HEK293 (cell line): ENCODE measurements around the gene MYH11.

Experiments used
- CTCF ChIA-PET: fragments of 350-600 bp; formaldehyde crosslinking; extraction: SDS; loops from one replicate; lab custom pipeline; 2021; ENCODE audit warnings: antibody characterized with exemption; lab: Yijun Ruan, JAX
- POLR2A ChIA-PET: fragments of 300-600 bp; formaldehyde crosslinking; extraction: SDS; loops from one replicate; lab custom pipeline; 2020; ENCODE audit warnings: antibody characterized with exemption, inconsistent platforms; lab: Yijun Ruan, JAX
- H3K27ac ChIP-seq: fragments of 200-500 bp; sonication (Bioruptor generic); 2 replicates; pipeline ENCODE4 v1.5.1; 2014; ENCODE audit warnings: low read depth, low read length, control low read depth, inconsistent platforms; ENCODE audit errors: extremely low read depth
- H3K36me3 ChIP-seq, 2 experiments: fragments of 200-500 bp in 1 of 2; sonication (Bioruptor generic) in 1 of 2; 1 replicate in 1 of 2; 2 replicates in 1 of 2; pipeline ENCODE4 v1.5.1; 2014 to 2017; ENCODE audit warnings: inconsistent platforms in 2 of 2, low read length in 2 of 2; ENCODE audit not compliant: control insufficient read depth in 2 of 2, insufficient read depth in 1 of 2
- H3K4me1 ChIP-seq: fragments of 200-500 bp; sonication (Bioruptor generic); 2 replicates; pipeline ENCODE4 v1.5.1; 2014; ENCODE audit warnings: mild to moderate bottlenecking, low read length, inconsistent platforms; ENCODE audit not compliant: control insufficient read depth, insufficient read depth
- H3K4me3 ChIP-seq: 2 replicates; pipeline ENCODE4 v1.5.1; 2011; ENCODE audit warnings: low read depth, mild to moderate bottlenecking, control low read depth, low read length, moderate library complexity
- H3K9me3 ChIP-seq: fragments of 200-500 bp; sonication (Bioruptor generic); 2 replicates; pipeline ENCODE4 v1.5.1; 2014; ENCODE audit warnings: low read depth, low read length, inconsistent platforms; ENCODE audit not compliant: control insufficient read depth, insufficient read depth
- KLF10 ChIP-seq: fragments of 450-650 bp; IDR thresholded peaks from 2 replicates; pipeline ENCODE4 v1.5.1; 2018; ENCODE audit warnings: missing biosample characterization, mild to moderate bottlenecking, missing genetic modification characterization
- MZF1 ChIP-seq: fragments of 450-650 bp; formaldehyde crosslinking; IDR thresholded peaks from 2 replicates; pipeline ENCODE4 v1.5.1; 2017; ENCODE audit warnings: missing biosample characterization, missing genetic modification characterization, borderline replicate concordance
- REST ChIP-seq: fragments of 450-650 bp; formaldehyde crosslinking; IDR thresholded peaks from 2 replicates; pipeline ENCODE4 v1.5.1; 2016; ENCODE audit warnings: missing biosample characterization, missing genetic modification characterization
- ZFP41 ChIP-seq: fragments of 450-650 bp; formaldehyde crosslinking; IDR thresholded peaks from 2 replicates; pipeline ENCODE4 v1.5.1; 2016; ENCODE audit warnings: missing biosample characterization, missing genetic modification characterization, borderline replicate concordance
- ZNF133 ChIP-seq: fragments of 450-650 bp; formaldehyde crosslinking; IDR thresholded peaks from 2 replicates; pipeline ENCODE4 v1.5.1; 2016; ENCODE audit warnings: missing biosample characterization, missing genetic modification characterization
- ZNF311 ChIP-seq: fragments of 450-650 bp; formaldehyde crosslinking; IDR thresholded peaks from 2 replicates; pipeline ENCODE4 v1.5.1; 2017; ENCODE audit warnings: missing biosample characterization, missing genetic modification characterization, borderline replicate concordance
- ZNF423 ChIP-seq: fragments of 450-650 bp; formaldehyde crosslinking; IDR thresholded peaks from 2 replicates; pipeline ENCODE4 v1.5.1; 2016; ENCODE audit warnings: missing biosample characterization, missing genetic modification characterization
- ZNF473 ChIP-seq: fragments of 450-650 bp; formaldehyde crosslinking; IDR thresholded peaks from 2 replicates; pipeline ENCODE4 v1.5.1; 2017; ENCODE audit warnings: missing biosample characterization, missing genetic modification characterization
- ZNF529 ChIP-seq: fragments of 450-650 bp; formaldehyde crosslinking; IDR thresholded peaks from 2 replicates; pipeline ENCODE4 v1.5.1; 2017; ENCODE audit warnings: missing genetic modification characterization, missing biosample characterization; ENCODE audit not compliant: insufficient replicate concordance
- ZNF629 ChIP-seq: fragments of 450-650 bp; formaldehyde crosslinking; IDR thresholded peaks from 2 replicates; pipeline ENCODE4 v1.5.1; 2017; ENCODE audit warnings: missing biosample characterization, missing genetic modification characterization
- ZNF768 ChIP-seq: fragments of 450-650 bp; formaldehyde crosslinking; IDR thresholded peaks from 2 replicates; pipeline ENCODE4 v1.5.1; 2018; ENCODE audit warnings: missing biosample characterization, mild to moderate bottlenecking, missing genetic modification characterization
- ZNF843 ChIP-seq: fragments of 450-650 bp; formaldehyde crosslinking; IDR thresholded peaks from 2 replicates; pipeline ENCODE4 v1.5.1; 2016; ENCODE audit warnings: missing biosample characterization, missing genetic modification characterization
- TF ChIP-seq, protein P1 (sequence below): fragments of 450-650 bp; formaldehyde crosslinking; IDR thresholded peaks from 2 replicates; pipeline ENCODE4 v1.5.1; 2016; ENCODE audit warnings: missing biosample characterization, missing genetic modification characterization, low read depth
- TF ChIP-seq, protein P2 (sequence below): fragments of 450-650 bp; formaldehyde crosslinking; IDR thresholded peaks from 2 replicates; pipeline ENCODE4 v1.5.1; 2016; ENCODE audit warnings: missing biosample characterization, missing genetic modification characterization

The MYH11 gene

DNA sequence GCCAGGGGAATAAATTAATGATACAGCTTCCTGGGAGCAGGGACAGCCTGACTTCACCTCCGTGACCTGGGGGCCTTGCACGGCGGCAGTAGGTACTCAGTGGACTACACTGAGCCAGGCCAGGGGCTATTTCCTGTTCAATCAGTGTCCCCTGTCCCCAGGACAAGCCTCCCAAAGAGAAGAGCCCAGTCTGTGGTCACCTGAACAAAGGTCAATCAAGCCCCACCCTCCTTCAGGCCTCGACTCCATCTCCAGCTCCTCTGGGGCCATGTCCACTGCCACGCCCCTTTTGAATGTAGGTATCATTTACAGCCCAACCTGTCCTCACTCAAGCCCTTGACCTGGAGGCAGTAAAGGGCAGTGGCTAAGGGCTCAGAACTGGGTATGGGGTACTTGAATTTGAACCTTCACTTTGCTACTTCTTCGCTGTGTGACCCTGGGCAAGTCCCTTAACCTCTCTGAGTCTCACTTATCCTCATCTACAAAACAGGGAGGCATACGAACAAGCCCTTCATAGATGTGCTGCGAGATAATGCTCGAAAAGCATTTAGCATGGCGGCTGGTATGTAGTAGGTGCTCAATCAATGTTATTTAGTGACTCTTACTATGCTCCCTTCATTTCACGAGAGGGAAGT is 29.0 kb downstream of the MYH11 start (continued):
- TF ChIP-seq ZNF843 (tag by site-specific recombination), result no peak
- no peak for TF ChIP-seq ZNF311 (tag by site-specific recombination)
- no peak for TF ChIP-seq KLF10 (tag by site-specific recombination)
- TF ChIP-seq REST (tag by site-specific recombination), result no peak
- TF ChIP-seq, protein P1, sequence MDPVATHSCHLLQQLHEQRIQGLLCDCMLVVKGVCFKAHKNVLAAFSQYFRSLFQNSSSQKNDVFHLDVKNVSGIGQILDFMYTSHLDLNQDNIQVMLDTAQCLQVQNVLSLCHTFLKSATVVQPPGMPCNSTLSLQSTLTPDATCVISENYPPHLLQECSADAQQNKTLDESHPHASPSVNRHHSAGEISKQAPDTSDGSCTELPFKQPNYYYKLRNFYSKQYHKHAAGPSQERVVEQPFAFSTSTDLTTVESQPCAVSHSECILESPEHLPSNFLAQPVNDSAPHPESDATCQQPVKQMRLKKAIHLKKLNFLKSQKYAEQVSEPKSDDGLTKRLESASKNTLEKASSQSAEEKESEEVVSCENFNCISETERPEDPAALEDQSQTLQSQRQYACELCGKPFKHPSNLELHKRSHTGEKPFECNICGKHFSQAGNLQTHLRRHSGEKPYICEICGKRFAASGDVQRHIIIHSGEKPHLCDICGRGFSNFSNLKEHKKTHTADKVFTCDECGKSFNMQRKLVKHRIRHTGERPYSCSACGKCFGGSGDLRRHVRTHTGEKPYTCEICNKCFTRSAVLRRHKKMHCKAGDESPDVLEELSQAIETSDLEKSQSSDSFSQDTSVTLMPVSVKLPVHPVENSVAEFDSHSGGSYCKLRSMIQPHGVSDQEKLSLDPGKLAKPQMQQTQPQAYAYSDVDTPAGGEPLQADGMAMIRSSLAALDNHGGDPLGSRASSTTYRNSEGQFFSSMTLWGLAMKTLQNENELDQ (tag by site-specific recombination), result no peak
- TF ChIP-seq ZNF768, result peak; percentile 68; the same call in 1 of the 2 replicates
- no peak for TF ChIP-seq ZNF529 (tag by site-specific recombination)

DNA sequence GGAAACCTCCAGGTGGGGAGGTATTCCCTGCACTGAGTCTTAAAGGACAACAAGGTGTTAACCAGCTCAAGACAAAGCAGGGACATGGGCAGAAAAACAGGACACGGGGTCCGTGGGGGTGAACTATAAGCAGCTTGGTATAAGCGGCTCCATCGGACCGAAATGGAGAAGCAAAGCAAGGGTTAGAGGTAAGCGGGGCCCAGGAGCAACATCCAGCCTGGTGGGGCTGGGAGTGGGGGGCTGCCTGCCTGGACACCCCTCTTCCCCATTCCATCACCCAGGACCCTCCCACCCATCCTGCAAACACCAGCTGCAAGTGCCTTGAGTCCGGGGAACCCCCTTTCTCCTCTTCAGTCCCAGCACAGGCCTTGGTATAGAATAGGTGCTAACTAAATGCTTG is 29.5 kb downstream of the MYH11 start:
- no peak overlapping the region for H3K27ac ChIP-seq
- no peaks in the 10 kb centered on the region for H3K36me3 ChIP-seq
- no peak overlapping the region for H3K4me3 ChIP-seq
- TF ChIP-seq ZNF133 (tag by site-specific recombination), result peak; percentile 90
- TF ChIP-seq, protein P2, sequence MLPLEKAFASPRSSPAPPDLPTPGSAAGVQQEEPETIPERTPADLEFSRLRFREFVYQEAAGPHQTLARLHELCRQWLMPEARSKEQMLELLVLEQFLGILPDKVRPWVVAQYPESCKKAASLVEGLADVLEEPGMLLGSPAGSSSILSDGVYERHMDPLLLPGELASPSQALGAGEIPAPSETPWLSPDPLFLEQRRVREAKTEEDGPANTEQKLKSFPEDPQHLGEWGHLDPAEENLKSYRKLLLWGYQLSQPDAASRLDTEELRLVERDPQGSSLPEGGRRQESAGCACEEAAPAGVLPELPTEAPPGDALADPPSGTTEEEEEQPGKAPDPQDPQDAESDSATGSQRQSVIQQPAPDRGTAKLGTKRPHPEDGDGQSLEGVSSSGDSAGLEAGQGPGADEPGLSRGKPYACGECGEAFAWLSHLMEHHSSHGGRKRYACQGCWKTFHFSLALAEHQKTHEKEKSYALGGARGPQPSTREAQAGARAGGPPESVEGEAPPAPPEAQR (tag by site-specific recombination), result no peak
- CTCF ChIA-PET, result no interaction called here
- no peaks in the 10 kb centered on the region for H3K4me1 ChIP-seq
- POLR2A ChIA-PET, result no interaction called here
- no peaks in the 10 kb centered on the region for H3K9me3 ChIP-seq

- TF ChIP-seq ZNF473 (tag by site-specific recombination), result no peak
- TF ChIP-seq ZNF423, result no peak
- no peak for TF ChIP-seq MZF1
- no peak for TF ChIP-seq ZFP41 (tag by site-specific recombination)
- no peak for TF ChIP-seq ZNF629
- CTCF ChIA-PET, result interaction anchor here (1.2 to 5.8 kb wide), 4 partner anchors 8 to 56 kb away, joined by 4 to 59 read pairs (median 6); no protein-coding TSS in a partner anchor
- POLR2A ChIA-PET, result no interaction called here
- Histone ChIP-seq H3K9me3 (no peaks in the 10 kb centered on the region), H3K36me3 (no peaks in the 10 kb centered on the region), H3K4me3 (no peak overlapping the region), H3K4me1 (no peaks in the 10 kb centered on the region), H3K27ac (no peak overlapping the region)
These were observed 31.0 kb downstream of the MYH11 start for GRCh38 chr16:15825750-15826305.
